Measurements from ENCODE around the gene ADK.

The ADK gene

DNA sequence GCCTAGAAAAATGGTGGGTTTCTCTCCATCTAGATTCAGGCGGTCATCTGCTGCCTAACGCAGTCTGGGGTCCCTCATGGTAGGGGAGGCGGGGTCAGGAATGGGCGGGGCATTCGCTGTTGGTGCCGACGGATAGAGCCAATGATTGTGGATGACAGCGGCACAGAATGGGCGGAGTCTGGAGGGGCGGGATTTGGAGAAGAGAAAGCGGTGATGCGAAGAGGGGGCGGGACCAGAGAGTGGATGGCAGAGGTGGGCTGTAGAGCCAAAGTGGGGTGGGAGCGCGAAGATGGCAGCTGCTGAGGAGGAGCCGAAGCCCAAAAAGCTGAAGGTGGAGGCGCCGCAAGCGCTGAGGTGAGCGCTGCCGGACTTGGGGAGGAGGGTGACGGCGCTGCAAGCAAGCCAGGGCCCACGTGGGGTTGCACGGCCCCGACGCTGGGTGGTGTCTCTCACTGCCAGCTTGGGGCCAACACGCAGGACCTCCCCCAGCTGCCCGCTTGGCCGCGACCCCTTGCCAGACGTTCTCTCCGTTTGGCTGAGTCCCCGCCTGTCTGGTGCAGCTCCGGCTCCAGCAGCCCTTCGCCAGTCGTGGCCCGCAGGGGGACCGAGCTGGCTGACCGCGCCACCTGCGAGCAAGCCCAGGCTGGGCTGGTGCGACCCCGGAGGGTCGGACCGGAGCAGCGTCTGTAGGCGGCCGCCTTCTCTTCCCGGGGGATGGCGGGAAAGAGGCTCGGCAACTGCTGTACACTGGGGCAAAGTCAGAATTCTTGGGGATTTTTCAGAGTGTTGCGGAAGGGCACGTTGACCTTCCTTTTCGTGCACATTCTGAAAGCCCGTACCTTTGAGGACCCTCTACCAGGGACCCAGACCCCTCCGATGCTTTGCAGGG, at the start of gene ADK:
TSS of gene ADK (plus strand) at position 232 of the 889 bp plus-strand sequence. CDS start at position 290, 58 bp downstream.
- peak; percentile 94 for DNase-seq (ENCODE audit: low read depth)
- TF ChIP-seq CTCF (IDR thresholded peaks at IDR 0.05; ENCODE audit: low read depth, low read length, missing control alignments) = peak; percentile 35
- H3K4me3 ChIP-seq (ENCODE audit: low read depth, low read length) = peak within 1 kb of the TSS; percentile 92

DNA sequence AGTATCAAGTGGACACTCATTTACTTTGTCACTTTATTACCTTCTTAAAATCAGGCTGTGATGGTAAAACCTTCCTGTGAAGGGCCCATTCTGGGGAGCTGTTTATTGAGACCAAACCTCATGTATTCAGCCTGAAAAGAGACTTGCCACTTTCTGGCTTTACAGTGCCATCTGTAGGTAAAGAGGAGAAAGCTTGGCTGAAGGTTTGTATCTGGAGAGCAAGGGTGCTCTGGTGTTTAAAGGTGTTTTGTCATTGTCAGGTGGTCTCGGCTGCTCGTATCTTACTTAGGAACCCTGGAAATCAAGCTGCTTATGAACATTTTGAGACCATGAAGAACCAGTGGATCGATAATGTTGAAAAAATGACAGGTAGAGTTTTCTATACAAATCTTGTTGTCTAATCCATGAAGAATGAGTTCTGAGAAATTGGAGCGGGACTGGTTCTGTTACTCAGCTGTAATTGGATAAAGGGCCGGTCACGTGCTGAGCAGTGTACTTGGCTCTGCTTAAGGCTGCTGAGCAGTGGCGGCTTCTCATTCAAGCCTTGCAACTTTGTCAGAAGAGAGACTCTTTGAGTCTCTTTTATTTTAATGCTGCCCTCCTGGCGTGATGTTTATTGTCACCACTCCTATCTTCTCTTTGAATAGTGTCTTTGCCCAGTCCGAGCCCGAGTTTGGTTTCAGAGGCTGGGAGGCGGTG, 47.3 kb upstream of the ADK start:
- peak; percentile 19 for DNase-seq (ENCODE audit: low read depth)
- peak; percentile 63 for TF ChIP-seq CTCF (IDR thresholded peaks at IDR 0.05; ENCODE audit: low read depth, low read length, missing control alignments)
- no peak overlapping the region for H3K4me3 ChIP-seq (ENCODE audit: low read depth, low read length)

DNA sequence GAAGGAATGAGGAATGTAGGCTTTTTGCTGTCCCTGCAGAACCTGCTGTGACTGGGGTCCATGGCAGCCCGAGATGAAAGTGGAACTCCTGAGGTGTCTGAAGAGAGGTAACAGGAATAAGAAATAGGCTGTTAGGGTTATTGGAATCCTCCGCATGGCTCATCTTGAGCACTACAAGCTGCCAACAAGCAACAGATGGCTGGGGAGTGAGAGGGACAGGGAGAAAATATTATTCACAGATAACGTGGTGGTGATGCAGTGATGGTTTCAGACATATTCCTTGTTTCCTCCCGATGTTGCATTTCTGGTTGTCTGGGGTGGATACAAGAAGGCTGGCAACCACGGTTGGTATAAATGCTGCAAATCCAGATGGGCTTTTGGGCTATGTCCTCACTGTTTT, 46.5 kb upstream of the ADK start:
- no peak for DNase-seq (ENCODE audit: low read depth)
- no peak for TF ChIP-seq CTCF (IDR thresholded peaks at IDR 0.05; ENCODE audit: low read depth, low read length, missing control alignments)
- no peak overlapping the region for H3K4me3 ChIP-seq (ENCODE audit: low read depth, low read length)

DNA sequence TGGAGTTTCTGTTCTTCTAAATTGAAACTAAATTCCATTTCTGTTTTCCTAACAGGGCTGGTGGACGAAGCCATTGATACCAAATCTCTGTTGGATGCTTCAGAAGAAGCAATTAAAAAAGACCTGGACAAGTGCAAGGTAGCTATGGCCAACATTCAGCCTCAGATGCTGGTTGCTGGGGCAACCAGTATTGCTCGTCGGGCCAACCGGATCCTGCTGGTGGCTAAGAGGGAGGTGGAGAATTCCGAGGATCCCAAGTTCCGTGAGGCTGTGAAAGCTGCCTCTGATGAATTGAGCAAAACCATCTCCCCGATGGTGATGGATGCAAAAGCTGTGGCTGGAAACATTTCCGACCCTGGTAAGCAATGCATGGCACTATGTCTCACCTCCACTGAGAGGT, 46.0 kb upstream of the ADK start:
- no peak for DNase-seq (ENCODE audit: low read depth)
- no peak for TF ChIP-seq CTCF (IDR thresholded peaks at IDR 0.05; ENCODE audit: low read depth, low read length, missing control alignments)
- H3K4me3 ChIP-seq (ENCODE audit: low read depth, low read length) = no peak overlapping the region

- TF ChIP-seq CTCF (IDR thresholded peaks at IDR 0.05; ENCODE audit: low read depth, low read length, missing control alignments) = no peak
- H3K4me3 ChIP-seq (ENCODE audit: low read depth, low read length) = no peak overlapping the region
- DNase-seq (ENCODE audit: low read depth) = no peak
Measured at GRCh38 chr10:74107391-74107790, 43.6 kb upstream of the ADK start.

DNA sequence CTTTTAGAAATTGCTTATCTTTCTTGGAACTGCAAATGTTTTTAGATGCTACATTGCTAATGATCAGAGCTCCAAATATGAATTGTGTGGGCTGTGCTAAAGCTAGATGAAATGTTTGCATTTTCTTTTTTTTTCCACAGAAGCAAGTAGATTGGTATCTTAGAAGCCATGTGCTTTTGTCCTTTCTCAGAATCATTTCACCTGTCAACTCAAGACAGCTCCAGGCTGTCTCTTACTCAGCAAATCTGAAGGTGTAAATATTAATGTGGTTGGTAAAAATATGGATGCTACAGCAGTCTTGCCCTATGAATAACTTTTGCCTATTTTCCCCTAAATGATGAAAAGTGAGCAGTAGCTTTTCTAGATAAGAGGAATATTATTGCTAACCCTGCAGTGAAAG, 41.6 kb upstream of the ADK start:
- TF ChIP-seq CTCF (IDR thresholded peaks at IDR 0.05; ENCODE audit: low read depth, low read length, missing control alignments) = no peak
- DNase-seq (ENCODE audit: low read depth) = no peak
- no peak overlapping the region for H3K4me3 ChIP-seq (ENCODE audit: low read depth, low read length)

Data from GM12864 (cell line).